NCI-H1417 treated with DMSO at 0.1 percent for 48 hours (cell line): ENCODE measurements around the gene COL6A2.
"Not testable (repeated sequence)": the region's sequence is repeated elsewhere in the genome, so short reads cannot be mapped to it uniquely, and the experiment has no call there.

ENCODE experiments used
- DNase-seq: peaks from one replicate; lab custom pipeline; 2025; lab: John Stamatoyannopoulos, UW

COL6A2 gene

GRCh38 chr21:46126309-46127238 lies 28.7 kb downstream of the COL6A2 start:
- no peak for DNase-seq

GRCh38 chr21:46127239-46128105 lies 29.6 kb downstream of the COL6A2 start:
- DNase-seq, result no peak

- DNase-seq, result no peak
These were observed 30.4 kb downstream of the COL6A2 start for GRCh38 chr21:46128106-46128932.

- no peak for DNase-seq
These were observed 31.1 kb downstream of the COL6A2 start for GRCh38 chr21:46128933-46129571.

- no peak for DNase-seq
These were observed 32.1 kb downstream of the COL6A2 start for GRCh38 chr21:46129846-46130651.

- DNase-seq, result no peak
These were observed 33.1 kb downstream of the COL6A2 start for GRCh38 chr21:46130831-46131587.

- no peak for DNase-seq
These were observed 33.6 kb downstream of the COL6A2 start for GRCh38 chr21:46131588-46131837.

GRCh38 chr21:46131838-46132651 lies 34.1 kb downstream of the COL6A2 start:
- no peak for DNase-seq

GRCh38 chr21:46135782-46136395 lies 38.0 kb downstream of the COL6A2 start:
- DNase-seq, result no peak

- no peak for DNase-seq
These were observed 38.9 kb downstream of the COL6A2 start for GRCh38 chr21:46136739-46137349.

- no peak for DNase-seq
These were observed 40.0 kb downstream of the COL6A2 start for GRCh38 chr21:46137908-46138307.

- no peak for DNase-seq
These were observed 40.6 kb downstream of the COL6A2 start for GRCh38 chr21:46138383-46138970.

- no peak for DNase-seq
These were observed 41.8 kb downstream of the COL6A2 start for GRCh38 chr21:46139686-46140085.

- not testable (repeated sequence) for DNase-seq
These were observed 42.6 kb downstream of the COL6A2 start for GRCh38 chr21:46140352-46141003.

- DNase-seq, result no peak
These were observed 44.1 kb downstream of the COL6A2 start for GRCh38 chr21:46141767-46142581.
